Muscle layer of colon (tissue), 2 donors: Measurements from ENCODE around the gene CLCA1.

Experiments
- H3K27ac ChIP-seq: one replicate; pipeline ENCODE4 v1.7.0; 2013; ENCODE audit warnings: low read depth, mild to moderate bottlenecking, low read length, moderate library complexity
- H3K27me3 ChIP-seq, 2 donors: one replicate each; pipeline ENCODE4 v1.7.0; 2013; ENCODE audit warnings: low read length in 2 of 2, mild to moderate bottlenecking in 2 of 2; ENCODE audit not compliant: insufficient read depth in 2 of 2, control insufficient read depth in 1 of 2
- H3K36me3 ChIP-seq: one replicate; pipeline ENCODE4 v1.7.0; 2013; ENCODE audit warnings: mild to moderate bottlenecking, low read length; ENCODE audit not compliant: insufficient read depth
- H3K4me1 ChIP-seq: one replicate; pipeline ENCODE4 v1.7.0; 2013; ENCODE audit warnings: mild to moderate bottlenecking, low read length; ENCODE audit not compliant: insufficient read depth
- H3K4me3 ChIP-seq, 2 donors: one replicate each; pipeline ENCODE4 v1.7.0; 2013; ENCODE audit warnings: low read length in 2 of 2, low read depth in 1 of 2, mild to moderate bottlenecking in 1 of 2, moderate library complexity in 1 of 2
- H3K9ac ChIP-seq: one replicate; pipeline ENCODE4 v1.7.0; 2013; ENCODE audit warnings: low read length
- H3K9me3 ChIP-seq: one replicate; pipeline ENCODE4 v1.7.0; 2013; ENCODE audit warnings: mild to moderate bottlenecking, low read length
- donor health status: abdominal sarcoma.
- donor health status: Adenocarcinoma of cecum.

The CLCA1 gene

DNA sequence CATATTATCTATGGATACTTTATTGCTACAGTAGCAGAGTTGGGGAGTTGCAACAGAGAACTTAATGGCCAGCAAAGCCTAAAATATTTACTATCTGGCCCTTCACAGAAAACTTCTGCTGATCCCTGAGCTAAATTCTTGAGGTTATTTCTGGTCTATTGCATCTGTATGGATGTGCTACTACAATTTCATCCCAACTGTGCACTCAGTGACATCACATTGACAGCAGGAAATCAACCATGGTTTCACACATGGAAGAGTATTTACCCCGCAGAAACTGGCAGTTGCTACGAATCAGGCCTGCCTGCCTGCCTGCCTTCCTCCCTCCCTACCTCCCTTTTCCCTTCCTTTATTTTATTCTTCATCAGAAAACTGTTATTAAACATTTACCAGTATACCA lies 32.7 kb upstream of the CLCA1 start:
- Histone ChIP-seq H3K9me3 (no peaks in the 10 kb centered on the region), H3K27me3 (no peaks in the 10 kb centered on the region), H3K36me3 (no peaks in the 10 kb centered on the region), H3K4me3 (no peak overlapping the region), H3K27ac (no peak overlapping the region), H3K4me1 (no peaks in the 10 kb centered on the region), H3K9ac (no peak overlapping the region)

DNA sequence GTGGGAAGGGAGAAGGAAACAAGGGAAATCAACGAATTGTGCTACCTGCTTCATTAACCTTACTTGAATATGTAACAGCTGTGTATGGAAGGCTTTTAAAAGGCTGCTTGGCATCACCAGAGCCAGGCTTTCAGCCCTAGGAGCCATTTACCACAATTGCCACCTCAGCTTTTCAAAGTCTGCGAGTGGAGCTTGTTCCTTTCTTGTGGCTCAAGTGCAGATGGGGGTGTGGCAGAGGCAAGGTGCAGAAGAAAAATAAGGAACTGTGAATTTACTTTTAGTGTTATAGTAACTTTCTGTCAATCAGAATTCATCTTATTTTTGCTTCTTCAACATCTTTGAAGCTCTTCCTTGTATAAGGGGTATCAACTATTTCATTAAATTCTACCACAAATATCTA lies 27.1 kb upstream of the CLCA1 start:
- no peaks in the 10 kb centered on the region for H3K4me1 ChIP-seq
- H3K27me3 ChIP-seq = no peaks in the 10 kb centered on the region
- no peak overlapping the region for H3K9ac ChIP-seq
- no peaks in the 10 kb centered on the region for H3K9me3 ChIP-seq
- H3K4me3 ChIP-seq = no peak overlapping the region
- H3K36me3 ChIP-seq = no peaks in the 10 kb centered on the region
- no peak overlapping the region for H3K27ac ChIP-seq

- no peaks in the 10 kb centered on the region for H3K27me3 ChIP-seq
- H3K27ac ChIP-seq = no peak overlapping the region
Observed at GRCh38 chr1:86441997-86442396, 26.7 kb upstream of the CLCA1 start.

DNA sequence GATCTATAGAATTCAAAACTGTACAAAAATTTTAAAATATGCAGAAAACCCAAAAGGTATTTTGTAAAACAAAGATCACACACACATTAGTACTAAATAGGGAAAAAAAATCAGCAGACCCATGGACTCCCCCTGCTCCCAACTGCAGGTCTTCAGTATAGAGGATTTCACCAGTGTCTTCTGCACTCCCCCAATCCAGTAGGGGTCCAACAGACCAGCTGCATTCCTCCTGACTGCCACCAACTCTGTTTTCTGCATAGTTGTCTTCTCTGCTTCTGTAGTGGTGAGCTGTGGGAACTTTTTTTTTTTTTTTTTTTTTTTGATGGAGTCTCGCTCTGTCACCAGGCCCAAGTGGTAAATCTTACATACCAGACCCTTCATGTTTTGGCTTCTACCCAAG lies 22.8 kb upstream of the CLCA1 start:
- Histone ChIP-seq H3K9me3 (no peaks in the 10 kb centered on the region), H3K36me3 (no peaks in the 10 kb centered on the region), H3K4me1 (no peaks in the 10 kb centered on the region), H3K4me3 (no peak overlapping the region), H3K9ac (no peak overlapping the region), H3K27me3 (no peaks in the 10 kb centered on the region), H3K27ac (no peak overlapping the region)

More at GRCh38 chr1:86441997-86442396, 26.7 kb upstream of the CLCA1 start:
- no peaks in the 10 kb centered on the region for H3K9me3 ChIP-seq
- no peaks in the 10 kb centered on the region for H3K4me1 ChIP-seq
- no peak overlapping the region for H3K9ac ChIP-seq
- no peaks in the 10 kb centered on the region for H3K36me3 ChIP-seq
- no peak overlapping the region for H3K4me3 ChIP-seq

GRCh38 chr1:86447198-86447790 lies 21.4 kb upstream of the CLCA1 start:
- Histone ChIP-seq H3K27ac (no peak overlapping the region), H3K36me3 (no peaks in the 10 kb centered on the region), H3K4me1 (no peaks in the 10 kb centered on the region), H3K9me3 (no peaks in the 10 kb centered on the region), H3K9ac (no peak overlapping the region), H3K27me3 (no peaks in the 10 kb centered on the region), H3K4me3 (no peak overlapping the region)

DNA sequence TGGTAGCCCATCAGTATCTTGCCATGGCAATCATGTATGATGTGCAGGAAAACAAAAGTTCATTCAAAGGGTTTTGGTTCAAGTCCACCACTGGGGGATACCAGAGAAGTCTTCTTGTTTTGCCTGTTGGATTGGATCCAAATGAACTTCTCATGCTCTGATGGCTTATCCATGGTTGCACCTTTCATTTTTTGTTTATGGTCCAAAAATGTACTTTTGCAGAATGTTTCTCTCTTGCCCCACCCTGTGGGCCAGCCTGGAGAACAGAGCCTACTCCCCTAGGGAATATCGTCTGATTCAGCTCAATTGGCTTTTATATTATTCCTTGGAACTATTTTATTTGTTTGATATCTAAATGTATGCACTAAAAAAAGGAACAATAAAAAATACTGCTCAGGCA lies 20.1 kb upstream of the CLCA1 start:
- Histone ChIP-seq H3K27me3 (no peaks in the 10 kb centered on the region), H3K4me1 (no peaks in the 10 kb centered on the region), H3K36me3 (no peaks in the 10 kb centered on the region), H3K9ac (no peak overlapping the region), H3K4me3 (no peak overlapping the region), H3K27ac (no peak overlapping the region), H3K9me3 (no peaks in the 10 kb centered on the region)

- H3K27me3 ChIP-seq = no peaks in the 10 kb centered on the region
- no peaks in the 10 kb centered on the region for H3K9me3 ChIP-seq
- H3K4me1 ChIP-seq = no peaks in the 10 kb centered on the region
- no peaks in the 10 kb centered on the region for H3K36me3 ChIP-seq
- no peak overlapping the region for H3K4me3 ChIP-seq
- H3K9ac ChIP-seq = no peak overlapping the region
- H3K27ac ChIP-seq = no peak overlapping the region
Observed at GRCh38 chr1:86449103-86449502, 19.6 kb upstream of the CLCA1 start.

DNA sequence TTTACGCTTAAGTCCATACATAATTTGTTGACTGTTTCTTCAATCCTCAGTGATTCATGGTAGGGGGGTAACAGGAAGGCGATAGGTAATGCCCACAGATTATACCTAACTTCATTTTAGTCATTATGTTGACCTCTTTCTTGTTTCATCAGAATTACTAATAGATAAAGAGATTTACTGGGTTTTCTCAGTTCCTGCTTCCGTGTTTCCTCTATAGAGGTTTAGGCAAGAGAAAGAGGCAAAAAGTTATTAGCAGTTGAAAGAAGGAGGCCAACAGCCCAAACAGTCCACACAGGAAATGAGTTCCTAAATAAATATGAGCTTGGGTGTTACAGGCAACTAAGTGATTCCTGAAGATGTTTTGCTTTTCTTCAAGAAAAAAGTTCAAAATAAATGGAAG lies 17.9 kb upstream of the CLCA1 start:
- H3K27me3 ChIP-seq = no peaks in the 10 kb centered on the region

GRCh38 chr1:86453664-86454063 lies 15.1 kb upstream of the CLCA1 start:
- H3K9me3 ChIP-seq = no peaks in the 10 kb centered on the region
- H3K36me3 ChIP-seq = no peaks in the 10 kb centered on the region
- H3K4me3 ChIP-seq = no peak overlapping the region
- H3K9ac ChIP-seq = no peak overlapping the region
- H3K27me3 ChIP-seq = no peaks in the 10 kb centered on the region
- H3K4me1 ChIP-seq = no peaks in the 10 kb centered on the region
- H3K27ac ChIP-seq = no peak overlapping the region

More for the DNA sequence above, 17.9 kb upstream of the CLCA1 start:
- H3K4me1 ChIP-seq = no peaks in the 10 kb centered on the region
- no peaks in the 10 kb centered on the region for H3K9me3 ChIP-seq
- H3K9ac ChIP-seq = no peak overlapping the region
- no peaks in the 10 kb centered on the region for H3K36me3 ChIP-seq
- no peak overlapping the region for H3K4me3 ChIP-seq
- no peak overlapping the region for H3K27ac ChIP-seq

- Histone ChIP-seq H3K36me3 (no peaks in the 10 kb centered on the region), H3K27ac (no peak overlapping the region), H3K27me3 (no peaks in the 10 kb centered on the region), H3K9ac (no peak overlapping the region), H3K9me3 (no peaks in the 10 kb centered on the region), H3K4me3 (no peak overlapping the region), H3K4me1 (no peaks in the 10 kb centered on the region)
Observed at GRCh38 chr1:86455073-86455472, 13.7 kb upstream of the CLCA1 start.

GRCh38 chr1:86460998-86461397 lies 7.7 kb upstream of the CLCA1 start:
- Histone ChIP-seq H3K27ac (no peak overlapping the region), H3K4me1 (no peaks in the 10 kb centered on the region), H3K9ac (no peak overlapping the region), H3K4me3 (no peak overlapping the region), H3K27me3 (no peaks in the 10 kb centered on the region), H3K36me3 (no peaks in the 10 kb centered on the region), H3K9me3 (no peaks in the 10 kb centered on the region)

- H3K27ac ChIP-seq = no peak overlapping the region
- H3K9ac ChIP-seq = no peak overlapping the region
- H3K4me1 ChIP-seq = no peaks in the 10 kb centered on the region
- H3K9me3 ChIP-seq = no peaks in the 10 kb centered on the region
- no peaks in the 10 kb centered on the region for H3K36me3 ChIP-seq
- no peaks in the 10 kb centered on the region for H3K27me3 ChIP-seq
- H3K4me3 ChIP-seq = no peak overlapping the region
Observed at GRCh38 chr1:86461482-86461881, 7.2 kb upstream of the CLCA1 start.
